Measurements from ENCODE around the gene TACO1. TPM values are rescaled to one million over a fixed set of nuclear protein-coding genes. Genes with fewer than 3 reads are reported as not detected.

The TACO1 gene
- total and polyA plus RNA-seq, 10 of the 15 experiments (the other 5 are each of a cell fraction or from before 2014, with no cell fraction given): 8.5 to 38.6 (median 27.0) TPM

DNA sequence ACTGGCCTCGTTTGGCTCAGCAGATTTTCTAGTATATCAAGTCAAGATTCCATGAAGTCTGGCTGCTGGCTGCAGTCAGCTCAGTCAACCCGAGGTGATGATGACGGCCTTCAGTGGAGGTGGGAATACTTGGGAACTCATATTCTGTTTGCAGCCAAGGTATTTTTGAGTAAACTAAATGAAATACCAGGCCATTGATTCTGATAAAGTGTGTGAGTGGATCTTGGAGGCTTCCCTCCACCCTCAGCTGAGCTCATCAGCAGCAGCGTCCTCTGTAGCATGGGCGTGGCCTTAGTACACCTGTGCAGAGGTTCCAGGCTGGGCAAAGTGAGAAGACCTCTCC is 22.0 kb upstream of the TACO1 start (continued):
- TF ChIP-seq ETV6 (conservative IDR thresholded peaks at IDR 0.05 in 1 of 2, IDR thresholded peaks at IDR 0.05 in 1 of 2; ENCODE audit: borderline replicate concordance in 1 of 2, low read depth in 1 of 2): no peak
- no peak for TF ChIP-seq ZBED1 (IDR thresholded peaks at IDR 0.05; ENCODE audit: borderline replicate concordance)
- TF ChIP-seq MEF2A (IDR thresholded peaks at IDR 0.05; ENCODE audit: insufficient read depth, low read depth, low read length): no peak

GRCh38 chr17:63579633-63580032 is 21.1 kb upstream of the TACO1 start:
- BruUV-seq (replicated peaks): no TSS peak
- peaks cover 17 to 38% of the 10 kb centered on the region in 2 experiments for H3K36me3 ChIP-seq (ENCODE audit: control insufficient read depth in 2 of 2, insufficient read depth in 2 of 2, low read length in 1 of 2)
- peaks cover 1% of the 10 kb centered on the region; the same call in 1 of the 2 replicates for H3K79me2 ChIP-seq (ENCODE audit: control insufficient read depth, insufficient read depth, low read length)
- H3K9ac ChIP-seq (ENCODE audit: control insufficient read depth, insufficient read depth, low read length): no peak overlapping the region
- WGBS (ENCODE audit: insufficient coverage, insufficient replicate concordance, low lambda C conversion rate, missing lambda C conversion rate): 94% methylated on average over 11 of the region's 11 CpGs
- no peak overlapping the region for H3K4me2 ChIP-seq (ENCODE audit: control insufficient read depth, insufficient read depth)
- CTCF ChIA-PET: interaction anchor here (0.6 to 1.3 kb wide), 3 partner anchors 15 to 176 kb away, joined by 3 read pairs; no protein-coding TSS in a partner anchor
- intact Hi-C loops (cut with micrococcal nuclease; ENCODE audit: unreplicated experiment) (no loop called here), in situ Hi-C loops (cut with MboI) (no loop called here)
- DNase-seq (ENCODE audit: low read depth, low spot score): no peak
- FAIRE-seq: no peak
- no peaks in the 10 kb centered on the region for H3K27me3 ChIP-seq (replicated peaks in 1 of 2; ENCODE audit: control insufficient read depth in 2 of 2, insufficient read depth in 2 of 2, low read length in 1 of 2)
- SMC1A ChIA-PET (ENCODE audit: uncharacterized antibody, unreplicated experiment): interaction anchor here (1.5 kb wide), 1 partner anchor 77 kb away, joined by 3 read pairs; no protein-coding TSS in a partner anchor
- TF ChIP-seq FOXK2 (IDR thresholded peaks at IDR 0.05) (0 out of 2 replicates have a peak, but pooled peaks have one; percentile 11), KDM1A (IDR thresholded peaks at IDR 0.05; ENCODE audit: borderline replicate concordance) (no peak)
- H2AFZ ChIP-seq (ENCODE audit: control insufficient read depth, low read depth, low read length): no peak overlapping the region
- no peaks in the 10 kb centered on the region for H3K4me1 ChIP-seq (ENCODE audit: control insufficient read depth, insufficient read depth, low read length)
- no peak overlapping the region for H3K4me3 ChIP-seq
- no peak for ATAC-seq
- RAD21 ChIA-PET (ENCODE audit: unreplicated experiment): no interaction called here
- peaks cover 6% of the 10 kb centered on the region; the same call in 1 of the 2 replicates for H4K20me1 ChIP-seq (ENCODE audit: control insufficient read depth, insufficient read depth)
- POLR2A ChIA-PET: interaction anchor here (1.6 kb wide), 1 partner anchor 10 kb away, joined by 5 read pairs; no protein-coding TSS in a partner anchor
- H3K9me3 ChIP-seq (replicated peaks; ENCODE audit: control insufficient read depth, insufficient read depth, low read length): no peaks in the 10 kb centered on the region
- no peak overlapping the region for H3K27ac ChIP-seq (ENCODE audit: control insufficient read depth, insufficient read depth)

GRCh38 chr17:63587770-63588169 is 12.9 kb upstream of the TACO1 start:
- 99% methylated on average over 5 of the region's 5 CpGs for WGBS (ENCODE audit: insufficient coverage, insufficient replicate concordance, low lambda C conversion rate, missing lambda C conversion rate)
- SMC1A ChIA-PET (ENCODE audit: uncharacterized antibody, unreplicated experiment): no interaction called here
- no peak overlapping the region for H3K27ac ChIP-seq (ENCODE audit: control insufficient read depth, insufficient read depth)
- no peaks in the 10 kb centered on the region for H3K27me3 ChIP-seq (replicated peaks in 1 of 2; ENCODE audit: control insufficient read depth in 2 of 2, insufficient read depth in 2 of 2, low read length in 1 of 2)
- POLR2A ChIA-PET: interaction anchor here (1.3 kb wide), 1 partner anchor 14 kb away, joined by 3 read pairs; no protein-coding TSS in a partner anchor
- no peaks in the 10 kb centered on the region for H4K20me1 ChIP-seq (ENCODE audit: control insufficient read depth, insufficient read depth)
- H3K4me3 ChIP-seq: no peak overlapping the region
- RAD21 ChIA-PET (ENCODE audit: unreplicated experiment): no interaction called here
- no peak for ATAC-seq
- no peaks in the 10 kb centered on the region for H3K79me2 ChIP-seq (ENCODE audit: control insufficient read depth, insufficient read depth, low read length)
- DNase-seq (ENCODE audit: low read depth, low spot score): no peak
- FAIRE-seq: no peak
- intact Hi-C loops (cut with micrococcal nuclease; ENCODE audit: unreplicated experiment): no loop called here
- H3K4me2 ChIP-seq (ENCODE audit: control insufficient read depth, insufficient read depth): no peak overlapping the region
- no peaks in the 10 kb centered on the region for H3K9me3 ChIP-seq (replicated peaks; ENCODE audit: control insufficient read depth, insufficient read depth, low read length)
- H3K36me3 ChIP-seq (ENCODE audit: control insufficient read depth in 2 of 2, insufficient read depth in 2 of 2, low read length in 1 of 2): peaks cover 30 to 53% of the 10 kb centered on the region in 2 experiments
- H3K4me1 ChIP-seq (ENCODE audit: control insufficient read depth, insufficient read depth, low read length): no peaks in the 10 kb centered on the region; the same call in 1 of the 2 replicates
- H2AFZ ChIP-seq (ENCODE audit: control insufficient read depth, low read depth, low read length): no peak overlapping the region
- H3K9ac ChIP-seq (ENCODE audit: control insufficient read depth, insufficient read depth, low read length): no peak overlapping the region
- no TSS peak for BruUV-seq (replicated peaks)
- in situ Hi-C loops (cut with MboI): no loop called here
- CTCF ChIA-PET: interaction anchor here (0.6 kb wide), 1 partner anchor 22 kb away, joined by 3 read pairs; no protein-coding TSS in a partner anchor
- TF ChIP-seq KLF5 (IDR thresholded peaks at IDR 0.05; ENCODE audit: partially characterized antibody) (no peak), E2F8 (IDR thresholded peaks at IDR 0.05; ENCODE audit: low read depth, partially characterized antibody) (no peak), ZBTB33 (IDR thresholded peaks at IDR 0.05) (no peak), KDM1A (IDR thresholded peaks at IDR 0.05; ENCODE audit: borderline replicate concordance) (no peak), DPF2 (IDR thresholded peaks at IDR 0.05) (no peak)
- TF ChIP-seq, protein P1, sequence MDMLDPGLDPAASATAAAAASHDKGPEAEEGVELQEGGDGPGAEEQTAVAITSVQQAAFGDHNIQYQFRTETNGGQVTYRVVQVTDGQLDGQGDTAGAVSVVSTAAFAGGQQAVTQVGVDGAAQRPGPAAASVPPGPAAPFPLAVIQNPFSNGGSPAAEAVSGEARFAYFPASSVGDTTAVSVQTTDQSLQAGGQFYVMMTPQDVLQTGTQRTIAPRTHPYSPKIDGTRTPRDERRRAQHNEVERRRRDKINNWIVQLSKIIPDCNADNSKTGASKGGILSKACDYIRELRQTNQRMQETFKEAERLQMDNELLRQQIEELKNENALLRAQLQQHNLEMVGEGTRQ (IDR thresholded peaks at IDR 0.05; ENCODE audit: borderline replicate concordance, low read depth, low read length): no peak
